Prostate gland (tissue), 2 donors: ENCODE results near the gene BTBD17. TPM values are rescaled to one million over a fixed set of nuclear protein-coding genes. Genes with fewer than 3 reads are reported as not detected.
A peak's percentile ranks its signal among the peaks of the same experiment; 100 is the strongest.

ENCODE experiments used
- DNase-seq: peaks from one replicate; pipeline ENCODE4 v3.0.0-alpha.2; 2019; ENCODE audit warnings: low spot score
- H3K27ac ChIP-seq, 2 donors: fragments of 200-600 bp; sonication (generic); 2 replicates each; pipeline ENCODE4 v1.5.1; 2017 to 2019
- H3K27me3 ChIP-seq: fragments of 200-600 bp; sonication (generic); replicated peaks from 2 replicates; pipeline ENCODE4 v1.5.1; 2019; ENCODE audit not compliant: insufficient read depth
- H3K36me3 ChIP-seq, 2 donors: fragments of 200-600 bp; sonication (generic); 1 replicate in 1 of 2; 2 replicates in 1 of 2; pipeline versions ENCODE4 v1.5.1 to v1.8.1; 2017 to 2019
- H3K4me1 ChIP-seq: fragments of 200-600 bp; sonication (generic); replicated peaks from 2 replicates; pipeline ENCODE4 v1.5.1; 2019
- H3K4me3 ChIP-seq, 2 donors: fragments of 200-600 bp; sonication (generic); 2 replicates each; pipeline ENCODE4 v1.5.1; 2017 to 2019
- H3K9me3 ChIP-seq: fragments of 200-600 bp; sonication (generic); 2 replicates; pipeline ENCODE4 v1.5.1; 2017
- POLR2A ChIP-seq: fragments of 450-650 bp; IDR thresholded peaks from one replicate; pipeline ENCODE4 v1.6.1; 2016; ENCODE audit warnings: antibody characterized with exemption, mild to moderate bottlenecking
- POLR2AphosphoS5 ChIP-seq: sonication (generic); formaldehyde crosslinking; IDR thresholded peaks from one replicate; pipeline ENCODE4 v1.6.1; 2017; ENCODE audit warnings: antibody characterized with exemption
- WGBS: methylation state at CpG from one replicate; pipeline ENCODE4 v1.1.5; 2018; 5-methylcytosine and 5-hydroxymethylcytosine counted together
- intact Hi-C: fragments of 100-400 bp; cut with DNase I; formaldehyde crosslinking; loops from one replicate; pipeline ENCODE4 v1.14.2; 2022
- total RNA-seq, 2 donors: library from RNA; depleted of rRNA; stranded (reverse); fragments of >200 nt; gene quantifications; one replicate each; pipeline ENCODE4 v1.1.0, GENCODE V29; 2016
- TF ChIP-seq, protein P1 (sequence below), 4 experiments: fragments of 200-600 bp in 2 of 4; fragments of 450-650 bp in 2 of 4; sonication (generic) in 2 of 4; IDR thresholded peaks; 1 replicate in 3 of 4; 2 replicates in 1 of 4; pipeline ENCODE4 v1.5.1; 2016 to 2019; ENCODE audit warnings: antibody characterized with exemption in 4 of 4, mild to moderate bottlenecking in 2 of 4, moderate library complexity in 2 of 4

The BTBD17 gene
- total RNA-seq, 2 donors from 2014 or later, result not detected

DNA sequence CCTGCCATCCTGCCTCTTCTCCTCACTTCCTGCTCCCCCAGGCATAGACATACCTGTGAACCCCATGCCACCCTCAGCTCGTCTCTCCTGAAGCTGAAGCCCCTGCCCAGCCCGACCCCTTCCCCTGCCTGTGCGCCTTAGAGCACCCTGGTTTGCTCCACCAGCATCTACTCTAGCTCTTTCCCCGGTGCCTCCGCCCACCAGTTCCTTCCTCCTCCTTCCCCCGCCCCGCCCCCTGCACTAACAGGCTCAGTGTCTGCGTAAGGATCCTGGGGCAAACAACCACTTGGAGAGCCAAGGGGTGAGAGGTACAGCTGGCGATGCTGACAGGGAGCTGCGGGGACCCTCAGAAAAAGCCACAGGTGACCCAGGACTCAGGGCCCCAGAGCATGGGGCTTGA lies 7.6 kb upstream of the BTBD17 start:
- WGBS, result 49% methylated on average over 10 of the region's 10 CpGs
- Histone ChIP-seq H3K9me3 (no peaks in the 10 kb centered on the region), H3K4me3 (no peak overlapping the region), H3K4me1 (no peaks in the 10 kb centered on the region), H3K27ac (no peak overlapping the region), H3K36me3 (no peaks in the 10 kb centered on the region), H3K27me3 (no peaks in the 10 kb centered on the region)
- no peak for DNase-seq
- TF ChIP-seq POLR2AphosphoS5, result no peak
- TF ChIP-seq POLR2A, result no peak
- TF ChIP-seq, protein P1, sequence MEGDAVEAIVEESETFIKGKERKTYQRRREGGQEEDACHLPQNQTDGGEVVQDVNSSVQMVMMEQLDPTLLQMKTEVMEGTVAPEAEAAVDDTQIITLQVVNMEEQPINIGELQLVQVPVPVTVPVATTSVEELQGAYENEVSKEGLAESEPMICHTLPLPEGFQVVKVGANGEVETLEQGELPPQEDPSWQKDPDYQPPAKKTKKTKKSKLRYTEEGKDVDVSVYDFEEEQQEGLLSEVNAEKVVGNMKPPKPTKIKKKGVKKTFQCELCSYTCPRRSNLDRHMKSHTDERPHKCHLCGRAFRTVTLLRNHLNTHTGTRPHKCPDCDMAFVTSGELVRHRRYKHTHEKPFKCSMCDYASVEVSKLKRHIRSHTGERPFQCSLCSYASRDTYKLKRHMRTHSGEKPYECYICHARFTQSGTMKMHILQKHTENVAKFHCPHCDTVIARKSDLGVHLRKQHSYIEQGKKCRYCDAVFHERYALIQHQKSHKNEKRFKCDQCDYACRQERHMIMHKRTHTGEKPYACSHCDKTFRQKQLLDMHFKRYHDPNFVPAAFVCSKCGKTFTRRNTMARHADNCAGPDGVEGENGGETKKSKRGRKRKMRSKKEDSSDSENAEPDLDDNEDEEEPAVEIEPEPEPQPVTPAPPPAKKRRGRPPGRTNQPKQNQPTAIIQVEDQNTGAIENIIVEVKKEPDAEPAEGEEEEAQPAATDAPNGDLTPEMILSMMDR (IDR thresholded peaks at IDR 0.05), result no peak
- intact Hi-C loops, result loop anchor here (5.0 kb wide), 1 partner anchor 157 kb away; the partner anchor contains the start of gene TTYH2

DNA sequence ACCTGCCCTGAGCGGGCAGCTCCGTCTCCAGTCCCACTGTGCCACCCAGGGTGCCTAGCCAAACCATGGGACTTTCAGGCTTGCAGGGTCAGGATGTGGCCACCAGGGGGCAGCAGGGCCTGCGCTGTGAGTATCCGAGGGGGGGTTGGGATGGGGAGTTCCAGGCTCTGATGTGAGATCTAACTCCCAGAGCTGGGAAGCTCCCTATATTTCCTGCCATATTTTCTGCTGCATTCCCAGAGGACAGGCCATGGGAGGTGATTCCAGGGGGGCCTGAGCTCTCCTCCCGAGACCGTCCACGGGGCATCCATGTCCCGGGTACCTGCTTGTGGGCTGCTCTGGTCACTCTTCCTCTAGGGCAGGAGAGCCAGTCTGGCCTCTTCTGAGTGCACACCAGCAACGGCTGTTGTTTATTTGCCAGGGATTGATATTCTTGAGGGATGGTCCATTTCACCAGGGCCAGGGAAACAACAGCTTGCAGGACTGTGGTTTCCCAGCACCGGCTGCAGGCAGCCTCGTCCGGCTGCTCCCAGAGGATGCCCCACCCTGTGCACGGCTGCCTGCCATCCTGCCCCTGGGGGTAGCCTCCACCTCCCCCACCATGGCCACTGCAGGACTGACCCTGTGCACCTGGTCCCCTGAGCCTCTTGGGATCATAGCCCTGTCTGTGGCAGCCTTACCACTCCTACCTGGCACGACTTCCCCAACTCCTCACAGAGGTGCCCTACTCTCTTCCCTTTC lies 6.8 kb upstream of the BTBD17 start:
- Histone ChIP-seq H3K4me1 (no peaks in the 10 kb centered on the region), H3K27ac (no peak overlapping the region), H3K36me3 (no peaks in the 10 kb centered on the region), H3K9me3 (no peaks in the 10 kb centered on the region), H3K4me3 (no peak overlapping the region), H3K27me3 (no peaks in the 10 kb centered on the region)
- intact Hi-C loops, result loop anchor here (5.0 kb wide), 1 partner anchor 156 kb away; the partner anchor contains the start of gene TTYH2
- peak; percentile 54 for DNase-seq
- no peak for TF ChIP-seq POLR2A
- TF ChIP-seq, protein P1 (IDR thresholded peaks at IDR 0.05), result peak; percentile 86 to 92 (median 87)
- 33% methylated on average over 12 of the region's 14 CpGs for WGBS

DNA sequence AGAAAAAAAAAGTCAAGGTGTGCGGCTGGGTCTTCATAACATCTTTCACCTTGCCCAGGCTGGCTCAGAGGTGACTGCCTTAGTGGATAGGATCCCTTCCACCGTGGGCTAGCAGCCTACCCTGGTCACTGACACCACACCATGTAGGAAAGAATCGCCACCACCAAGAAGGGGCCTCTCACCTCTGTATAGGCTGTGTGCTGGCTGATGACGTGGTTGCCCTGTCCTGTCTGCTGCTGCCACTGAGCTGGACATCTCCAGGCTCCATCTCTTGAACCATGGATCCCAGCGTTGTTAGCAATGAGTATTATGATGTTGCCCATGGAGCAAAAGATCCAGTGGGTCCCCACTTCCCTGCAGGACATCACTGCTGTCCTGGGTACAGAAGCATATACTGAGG lies 5.5 kb upstream of the BTBD17 start, which contains the start of gene GPR142:
Gene GPR142, plus strand, starts transcription at position 301 of the 400 bp plus-strand sequence. CDS start 2,035 bp downstream, outside the sequence.
- TF ChIP-seq POLR2AphosphoS5 (no peak), POLR2A (no peak)
- TF ChIP-seq, protein P1 (IDR thresholded peaks at IDR 0.05), result no peak
- Histone ChIP-seq H3K27ac (no peak within 1 kb of the TSS), H3K27me3 (no peaks in the 10 kb centered on the region), H3K36me3 (no peaks in the 10 kb centered on the region), H3K4me1 (no peaks in the 10 kb centered on the region), H3K9me3 (no peaks in the 10 kb centered on the region), H3K4me3 (no peak within 1 kb of the TSS)
- no peak for DNase-seq
- 87% methylated on average over 5 of the region's 5 CpGs for WGBS
- intact Hi-C loops, result loop anchor here (5.0 kb wide), 1 partner anchor 155 kb away; the partner anchor contains the start of gene TTYH2

DNA sequence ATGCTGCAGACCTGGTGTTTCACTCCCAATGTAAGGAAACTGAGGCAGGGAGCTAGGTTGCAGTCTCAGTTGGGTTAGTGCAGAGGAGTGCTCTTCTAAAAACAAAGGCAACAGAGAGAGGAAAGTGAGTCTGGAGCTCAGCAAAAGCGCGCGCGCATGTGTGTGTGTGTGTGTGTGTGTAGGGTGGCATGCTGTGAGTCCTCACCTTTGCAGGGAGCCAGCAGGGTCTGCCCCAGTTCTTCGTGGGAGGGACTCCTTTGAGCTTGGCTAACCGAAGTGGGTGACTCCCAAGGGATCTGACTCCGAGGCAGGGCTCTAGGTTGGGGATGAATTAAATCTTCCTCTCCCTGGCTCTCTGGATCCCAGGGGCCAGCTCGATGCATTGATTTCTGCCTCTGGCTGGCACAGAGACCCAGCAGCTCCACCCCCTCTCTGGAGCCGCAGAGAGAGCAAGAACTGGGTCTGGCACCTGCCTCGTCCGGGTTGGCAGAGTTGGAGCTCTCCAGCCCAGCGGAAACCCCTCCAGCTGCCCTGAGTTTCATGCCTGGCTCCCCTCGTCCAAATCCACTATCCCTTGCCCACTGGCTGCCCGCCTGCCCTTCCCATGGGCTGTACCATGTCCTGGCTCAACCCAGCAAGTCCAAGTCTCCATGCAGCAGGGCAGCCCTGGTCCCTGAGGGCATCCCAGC lies 1.3 kb upstream of the BTBD17 start:
- Histone ChIP-seq H3K27ac (no peak overlapping the region), H3K36me3 (no peaks in the 10 kb centered on the region), H3K9me3 (no peaks in the 10 kb centered on the region), H3K4me3 (no peak overlapping the region), H3K4me1 (no peaks in the 10 kb centered on the region), H3K27me3 (peaks cover 4% of the 10 kb centered on the region)
- intact Hi-C loops, result no loop called here
- 41% methylated on average over 14 of the region's 14 CpGs for WGBS
- TF ChIP-seq POLR2AphosphoS5 (no peak), POLR2A (no peak)
- TF ChIP-seq, protein P1 (IDR thresholded peaks at IDR 0.05), result no peak
- DNase-seq, result no peak
